Thoracic aorta (tissue), 2 donors: ENCODE data around the gene AKAP5. TPM values are rescaled to one million over a fixed set of nuclear protein-coding genes. Genes with fewer than 3 reads are reported as not detected.

ENCODE experiments used
- ATAC-seq: fragments of 150-250 bp; one replicate; pipeline ENCODE4 v1.8.0; 2017; ENCODE audit warnings: low read depth; ENCODE audit not compliant: insufficient number of reproducible peaks, low FRiP score
- DNase-seq: peaks from one replicate; pipeline ENCODE4 v3.0.0-alpha.2; 2020; ENCODE audit warnings: low spot score
- H3K27ac ChIP-seq, 2 donors: fragments of 200-600 bp; sonication (generic); 1 replicate in 1 of 2; 2 replicates in 1 of 2; pipeline ENCODE4 v1.5.1; 2016; ENCODE audit warnings: mild to moderate bottlenecking in 2 of 2, moderate library complexity in 2 of 2
- H3K27me3 ChIP-seq: fragments of 200-600 bp; sonication (generic); replicated peaks from 2 replicates; pipeline ENCODE4 v1.6.0; 2016; ENCODE audit warnings: mild to moderate bottlenecking; ENCODE audit not compliant: insufficient read depth
- H3K36me3 ChIP-seq: fragments of 200-600 bp; sonication (generic); one replicate; pipeline ENCODE4 v1.5.1; 2016
- H3K4me1 ChIP-seq, 2 donors: fragments of 200-600 bp; sonication (generic); 1 replicate in 1 of 2; 2 replicates in 1 of 2; pipeline versions ENCODE4 v1.5.1 to v1.6.0; 2016; ENCODE audit warnings: low read depth in 2 of 2, mild to moderate bottlenecking in 1 of 2; ENCODE audit not compliant: control insufficient read depth in 1 of 2
- H3K4me3 ChIP-seq: fragments of 200-600 bp; sonication (generic); 2 replicates; pipeline ENCODE4 v1.5.1; 2016; ENCODE audit warnings: mild to moderate bottlenecking
- H3K9me3 ChIP-seq: fragments of 200-600 bp; sonication (generic); 2 replicates; pipeline ENCODE4 v1.5.1; 2016
- CTCF ChIP-seq: fragments of 200-600 bp; sonication (generic); IDR thresholded peaks from one replicate; pipeline ENCODE4 v1.5.1; 2019; ENCODE audit warnings: antibody characterized with exemption
- total RNA-seq, 2 donors: library from RNA; depleted of rRNA; stranded (reverse); fragments of >200 nt; gene quantifications; one replicate each; pipeline versions ENCODE4 v1.1.0 to v1.2.3, GENCODE V29; 2016

Gene AKAP5
- total RNA-seq, 2 donors from 2014 or later = 2.8 to 4.3 TPM

GRCh38 chr14:64508215-64508776 is 43.0 kb downstream of the AKAP5 start:
- peaks cover 43 to 61% of the 10 kb centered on the region in 2 donors for H3K4me1 ChIP-seq
- ATAC-seq (no peak), DNase-seq (no peak)
- H3K27ac ChIP-seq = no peak overlapping the region
- no peak overlapping the region for H3K4me3 ChIP-seq
- no peaks in the 10 kb centered on the region for H3K9me3 ChIP-seq
- no peaks in the 10 kb centered on the region for H3K36me3 ChIP-seq
- H3K27me3 ChIP-seq = no peaks in the 10 kb centered on the region
- no peak for TF ChIP-seq CTCF

- Histone ChIP-seq H3K36me3 (no peaks in the 10 kb centered on the region), H3K4me1 (peaks cover 43 to 61% of the 10 kb centered on the region in 2 donors), H3K4me3 (no peak overlapping the region), H3K27me3 (no peaks in the 10 kb centered on the region), H3K9me3 (no peaks in the 10 kb centered on the region), H3K27ac (no peak overlapping the region)
- DNase-seq (no peak), ATAC-seq (no peak)
- TF ChIP-seq CTCF = no peak
Measured at GRCh38 chr14:64509036-64509435, 43.7 kb downstream of the AKAP5 start.

- TF ChIP-seq CTCF = peak; percentile 88
- ATAC-seq (no peak), DNase-seq (peak; percentile 20)
- H3K27ac ChIP-seq = no peak overlapping the region
- no peaks in the 10 kb centered on the region for H3K9me3 ChIP-seq
- H3K36me3 ChIP-seq = no peaks in the 10 kb centered on the region
- H3K27me3 ChIP-seq = no peaks in the 10 kb centered on the region
- no peak overlapping the region for H3K4me3 ChIP-seq
- H3K4me1 ChIP-seq = peaks cover 47 to 75% of the 10 kb centered on the region in 2 donors
Measured at GRCh38 chr14:64510825-64511671, 45.7 kb downstream of the AKAP5 start.

- TF ChIP-seq CTCF = no peak
- no peak for ATAC-seq
- Histone ChIP-seq H3K36me3 (no peaks in the 10 kb centered on the region), H3K9me3 (no peaks in the 10 kb centered on the region), H3K27ac (no peak overlapping the region), H3K4me1 (peaks cover 31 to 57% of the 10 kb centered on the region in 2 donors), H3K27me3 (no peaks in the 10 kb centered on the region), H3K4me3 (no peak overlapping the region)
- no peak for DNase-seq
Measured at GRCh38 chr14:64513271-64513670, 48.0 kb downstream of the AKAP5 start.

- no peak for DNase-seq
- H3K4me3 ChIP-seq = no peak overlapping the region
- no peak overlapping the region for H3K27ac ChIP-seq
- H3K9me3 ChIP-seq = no peaks in the 10 kb centered on the region
- H3K36me3 ChIP-seq = no peaks in the 10 kb centered on the region
- H3K4me1 ChIP-seq = peaks cover 21 to 54% of the 10 kb centered on the region in 2 donors
- TF ChIP-seq CTCF = no peak
- ATAC-seq = no peak
- no peaks in the 10 kb centered on the region for H3K27me3 ChIP-seq
Measured at GRCh38 chr14:64515053-64515452, 49.8 kb downstream of the AKAP5 start.
